Skeletal muscle tissue (tissue), 4 donors: ENCODE results near the gene TEX36. TPM values are rescaled to one million over a fixed set of nuclear protein-coding genes. Genes with fewer than 3 reads are reported as not detected.
"Not testable (repeated sequence)": the region's sequence is repeated elsewhere in the genome, so short reads cannot be mapped to it uniquely, and the experiment has no call there.

Experiments used
- H3K27ac ChIP-seq: one replicate; pipeline ENCODE4 v1.7.0; 2013; ENCODE audit warnings: mild to moderate bottlenecking, low read depth, low read length, inconsistent platforms
- H3K27me3 ChIP-seq, 3 donors: one replicate each; pipeline ENCODE4 v1.7.0; 2013; ENCODE audit warnings: low read length in 3 of 3; ENCODE audit not compliant: control insufficient read depth in 3 of 3, insufficient read depth in 3 of 3
- H3K36me3 ChIP-seq, 3 donors: one replicate each; pipeline ENCODE4 v1.7.0; 2013; ENCODE audit warnings: low read length in 3 of 3; ENCODE audit not compliant: control insufficient read depth in 3 of 3, insufficient read depth in 3 of 3
- H3K4me1 ChIP-seq, 3 donors: one replicate each; pipeline ENCODE4 v1.7.0; 2013; ENCODE audit warnings: low read length in 3 of 3, mild to moderate bottlenecking in 3 of 3; ENCODE audit not compliant: control insufficient read depth in 3 of 3, insufficient read depth in 3 of 3
- H3K4me3 ChIP-seq, 3 donors: one replicate each; pipeline ENCODE4 v1.7.0; 2013; ENCODE audit warnings: low read length in 3 of 3
- H3K9ac ChIP-seq, 3 donors: one replicate each; pipeline ENCODE4 v1.7.0; 2013; ENCODE audit warnings: low read length in 3 of 3, mild to moderate bottlenecking in 3 of 3, moderate library complexity in 2 of 3, low read depth in 1 of 3
- H3K9me3 ChIP-seq, 3 donors: one replicate each; pipeline ENCODE4 v1.7.0; 2013; ENCODE audit warnings: low read length in 3 of 3; ENCODE audit not compliant: control insufficient read depth in 3 of 3
- total RNA-seq: library from RNA; depleted of rRNA; stranded (reverse); fragments of >200 nt; gene quantifications from one replicate; pipeline ENCODE4 v1.2.3, GENCODE V29; 2014
- donor health status: Osteomylitis.

The TEX36 gene
- total RNA-seq, 1 donor from 2014 or later, result not detected

- H3K27ac ChIP-seq, result no peak overlapping the region
- no peaks in the 10 kb centered on the region for H3K36me3 ChIP-seq
- H3K9ac ChIP-seq, result no peak overlapping the region
- no peaks in the 10 kb centered on the region for H3K4me1 ChIP-seq
- H3K9me3 ChIP-seq, result peaks cover 0 to 2% (median 0%) of the 10 kb centered on the region in 3 donors
- H3K4me3 ChIP-seq, result no peak overlapping the region
- peaks cover 3 to 13% (median 13%) of the 10 kb centered on the region in 3 donors for H3K27me3 ChIP-seq
Observed at GRCh38 chr10:125624800-125625199, 58.2 kb downstream of the TEX36 start.

GRCh38 chr10:125621052-125621451 lies 61.9 kb downstream of the TEX36 start:
- H3K9ac ChIP-seq, result no peak overlapping the region
- H3K27ac ChIP-seq, result no peak overlapping the region
- peaks cover 0 to 2% (median 0%) of the 10 kb centered on the region in 3 donors for H3K9me3 ChIP-seq
- no peaks in the 10 kb centered on the region for H3K36me3 ChIP-seq
- H3K27me3 ChIP-seq, result peaks cover 3 to 11% (median 8%) of the 10 kb centered on the region in 3 donors
- H3K4me1 ChIP-seq, result no peaks in the 10 kb centered on the region
- no peak overlapping the region for H3K4me3 ChIP-seq

GRCh38 chr10:125620401-125620800 lies 62.6 kb downstream of the TEX36 start:
- H3K27me3 ChIP-seq, result peaks cover 3 to 5% (median 3%) of the 10 kb centered on the region in 3 donors
- no peaks in the 10 kb centered on the region for H3K4me1 ChIP-seq
- H3K27ac ChIP-seq, result no peak overlapping the region
- peaks cover 0 to 2% (median 0%) of the 10 kb centered on the region in 3 donors for H3K9me3 ChIP-seq
- H3K9ac ChIP-seq, result no peak overlapping the region
- H3K36me3 ChIP-seq, result no peaks in the 10 kb centered on the region
- no peak overlapping the region for H3K4me3 ChIP-seq

- not testable (repeated sequence) for H3K27ac ChIP-seq, H3K9me3 ChIP-seq, H3K36me3 ChIP-seq, H3K4me3 ChIP-seq, H3K27me3 ChIP-seq, H3K4me1 ChIP-seq, H3K9ac ChIP-seq
Observed at GRCh38 chr10:125613062-125613461, 69.9 kb downstream of the TEX36 start.

- H3K9ac ChIP-seq, result no peak overlapping the region
- H3K4me3 ChIP-seq, result no peak overlapping the region
- H3K27me3 ChIP-seq, result no peaks in the 10 kb centered on the region
- no peaks in the 10 kb centered on the region for H3K4me1 ChIP-seq
- H3K36me3 ChIP-seq, result no peaks in the 10 kb centered on the region
- H3K9me3 ChIP-seq, result peaks cover 0 to 2% (median 0%) of the 10 kb centered on the region in 3 donors
- no peak overlapping the region for H3K27ac ChIP-seq
Observed at GRCh38 chr10:125611756-125612155, 71.2 kb downstream of the TEX36 start.

GRCh38 chr10:125611216-125611615 lies 71.7 kb downstream of the TEX36 start:
- no peaks in the 10 kb centered on the region for H3K4me1 ChIP-seq
- H3K4me3 ChIP-seq, result no peak overlapping the region

GRCh38 chr10:125609859-125610258 lies 73.1 kb downstream of the TEX36 start:
- H3K36me3 ChIP-seq, result no peaks in the 10 kb centered on the region
- peaks cover 0 to 4% (median 0%) of the 10 kb centered on the region in 3 donors for H3K27me3 ChIP-seq
- no peak overlapping the region for H3K27ac ChIP-seq
- H3K9me3 ChIP-seq, result peaks cover 0 to 2% (median 0%) of the 10 kb centered on the region in 3 donors
- no peak overlapping the region for H3K4me3 ChIP-seq
- no peak overlapping the region for H3K9ac ChIP-seq
- no peaks in the 10 kb centered on the region for H3K4me1 ChIP-seq

More at GRCh38 chr10:125611216-125611615, 71.7 kb downstream of the TEX36 start:
- Histone ChIP-seq H3K27me3 (no peaks in the 10 kb centered on the region), H3K36me3 (no peaks in the 10 kb centered on the region), H3K9me3 (peaks cover 0 to 2% (median 0%) of the 10 kb centered on the region in 3 donors), H3K9ac (no peak overlapping the region), H3K27ac (no peak overlapping the region)

GRCh38 chr10:125608474-125608873 lies 74.5 kb downstream of the TEX36 start:
- no peak overlapping the region for H3K27ac ChIP-seq

GRCh38 chr10:125607689-125608290 lies 75.2 kb downstream of the TEX36 start:
- Histone ChIP-seq H3K27ac (no peak overlapping the region), H3K36me3 (no peaks in the 10 kb centered on the region), H3K9me3 (peaks cover 0 to 2% (median 0%) of the 10 kb centered on the region in 3 donors), H3K9ac (no peak overlapping the region), H3K4me3 (no peak overlapping the region), H3K4me1 (no peaks in the 10 kb centered on the region), H3K27me3 (peaks cover 0 to 11% (median 0%) of the 10 kb centered on the region in 3 donors)

More at GRCh38 chr10:125608474-125608873, 74.5 kb downstream of the TEX36 start:
- no peak overlapping the region for H3K9ac ChIP-seq
- H3K27me3 ChIP-seq, result peaks cover 0 to 7% (median 0%) of the 10 kb centered on the region in 3 donors
- no peaks in the 10 kb centered on the region for H3K4me1 ChIP-seq
- no peaks in the 10 kb centered on the region for H3K36me3 ChIP-seq
- peaks cover 0 to 2% (median 0%) of the 10 kb centered on the region in 3 donors for H3K9me3 ChIP-seq
- H3K4me3 ChIP-seq, result no peak overlapping the region

GRCh38 chr10:125606414-125607010 lies 76.5 kb downstream of the TEX36 start:
- peaks cover 0 to 12% (median 0%) of the 10 kb centered on the region in 3 donors for H3K27me3 ChIP-seq
- peaks cover 0 to 2% (median 0%) of the 10 kb centered on the region in 3 donors for H3K9me3 ChIP-seq
- no peak overlapping the region for H3K4me3 ChIP-seq
- H3K36me3 ChIP-seq, result no peaks in the 10 kb centered on the region
- no peak overlapping the region for H3K27ac ChIP-seq
- no peaks in the 10 kb centered on the region for H3K4me1 ChIP-seq
- H3K9ac ChIP-seq, result no peak overlapping the region
